HepG2 (cell line): ENCODE measurements around the gene CLTA. TPM values are rescaled to one million over a fixed set of nuclear protein-coding genes. Genes with fewer than 3 reads are reported as not detected.

Experiments used
- ATAC-seq: fragments of 200-7000 bp; cut with Tn5 transposase; 3 replicates; pipeline ENCODE4 v1.9.1; 2020; ENCODE audit warnings: mild to moderate bottlenecking, moderate library complexity
- BruUV-seq: library from RNA; stranded (reverse); fragments of 400-500 nt; replicated peaks from 2 replicates; lab custom pipeline; 2021; lab: Mats Ljungman, UMichigan
- CTCF ChIA-PET: fragments of 300-600 bp; formaldehyde crosslinking; extraction: SDS; loops from one replicate; lab custom pipeline; 2021; ENCODE audit warnings: low total read pairs, inconsistent platforms, low intra/inter-chr PET ratio; lab: Yijun Ruan, JAX
- POLR2A ChIA-PET: fragments of 350-600 bp; sonication (Branson Sonifier 250); formaldehyde crosslinking; loops from one replicate; lab custom pipeline; 2020; ENCODE audit warnings: antibody characterized with exemption, inconsistent platforms; lab: Yijun Ruan, JAX
- DNase-seq: peaks from one replicate; pipeline ENCODE4 v3.0.0-alpha.2; 2015; ENCODE audit warnings: low spot score
- FAIRE-seq: peaks from 3 replicates; lab custom pipeline; 2011; peaks lifted over from hg19 to GRCh38; lab: Jason Lieb, UNC
- H2AFZ ChIP-seq: one replicate; pipeline ENCODE4 v1.6.1; 2011; ENCODE audit warnings: low read length, inconsistent platforms
- H3K27ac ChIP-seq: fragments of 300-600 bp; 3 replicates; pipeline ENCODE4 v1.8.0; 2011; ENCODE audit warnings: mixed run types, mild to moderate bottlenecking, mixed read lengths, low read length, inconsistent platforms; ENCODE audit not compliant: insufficient read depth; ENCODE audit errors: extremely low read length
- H3K27me3 ChIP-seq, 2 experiments: fragments of 200-600 bp in 1 of 2; 2 replicates in 1 of 2; 3 replicates in 1 of 2; pipeline versions ENCODE4 v1.6.0 to v1.8.0; 2011; ENCODE audit warnings: low read length in 2 of 2, mild to moderate bottlenecking in 2 of 2, moderate library complexity in 2 of 2, inconsistent platforms in 1 of 2; ENCODE audit not compliant: insufficient read depth in 2 of 2, control insufficient read depth in 1 of 2
- H3K36me3 ChIP-seq, 2 experiments: fragments of 200-600 bp in 1 of 2; replicated peaks in 1 of 2; 2 replicates in 1 of 2; 3 replicates in 1 of 2; pipeline versions ENCODE4 v1.5.1 to v1.8.0; 2011; ENCODE audit warnings: low read length in 2 of 2, inconsistent platforms in 1 of 2; ENCODE audit not compliant: insufficient read depth in 2 of 2, control insufficient read depth in 1 of 2
- H3K4me1 ChIP-seq: 2 replicates; pipeline ENCODE4 v1.5.1; 2012; ENCODE audit warnings: low read length, inconsistent platforms; ENCODE audit not compliant: insufficient read depth
- H3K4me2 ChIP-seq: 2 replicates; pipeline ENCODE4 v1.6.0; 2011; ENCODE audit warnings: low read depth, low read length, inconsistent platforms
- H3K4me3 ChIP-seq, 3 experiments: fragments of 200-600 bp in 1 of 3; sonication (generic), shearing (Covaris generic) in 1 of 3; replicated peaks in 1 of 3; 2 replicates each; pipeline ENCODE4 v1.5.1; 2011 to 2016; ENCODE audit warnings: low read length in 3 of 3, inconsistent platforms in 2 of 3, low read depth in 2 of 3, mild to moderate bottlenecking in 2 of 3, control low read depth in 1 of 3, mixed read lengths in 1 of 3; ENCODE audit not compliant: insufficient read depth in 1 of 3
- H3K79me2 ChIP-seq: one replicate; pipeline ENCODE4 v1.6.1; 2011; ENCODE audit warnings: low read length, inconsistent platforms; ENCODE audit not compliant: insufficient read depth
- H3K9ac ChIP-seq: 2 replicates; pipeline ENCODE4 v1.6.0; 2011; ENCODE audit warnings: mild to moderate bottlenecking, low read depth, low read length, inconsistent platforms; ENCODE audit not compliant: insufficient read depth
- H3K9me3 ChIP-seq: 2 replicates; pipeline ENCODE4 v1.5.1; 2012; ENCODE audit warnings: mild to moderate bottlenecking, low read length
- H4K20me1 ChIP-seq: 2 replicates; pipeline ENCODE4 v1.6.0; 2011; ENCODE audit warnings: inconsistent platforms, mild to moderate bottlenecking, low read length, moderate library complexity; ENCODE audit not compliant: insufficient read depth
- ARID2 ChIP-seq: sonication (generic); formaldehyde crosslinking; IDR thresholded peaks from 2 replicates; pipeline ENCODE4 v1.8.1; 2022; ENCODE audit warnings: mild to moderate bottlenecking, missing genetic modification reagents, borderline replicate concordance
- CEBPG ChIP-seq: IDR thresholded peaks from 2 replicates; pipeline ENCODE4 v1.6.1; 2016
- GLMP ChIP-seq: sonication (generic); formaldehyde crosslinking; IDR thresholded peaks from 2 replicates; pipeline ENCODE4 v1.9.0; 2021; ENCODE audit warnings: missing genetic modification reagents, mild to moderate bottlenecking, borderline replicate concordance
- SIN3A ChIP-seq: IDR thresholded peaks from 2 replicates; pipeline ENCODE4 v1.6.1; 2011; ENCODE audit warnings: low read depth, mild to moderate bottlenecking, control low read depth, low read length, borderline replicate concordance
- SP1 ChIP-seq, 2 experiments: fragments of 450-650 bp in 1 of 2; sonication (generic) in 1 of 2; formaldehyde crosslinking in 1 of 2; IDR thresholded peaks; 2 replicates each; pipeline versions ENCODE4 v1.4.0 to v1.6.1; 2016 to 2020; ENCODE audit warnings: missing genetic modification reagents in 1 of 2
- TCF7 ChIP-seq: sonication (generic); IDR thresholded peaks from 2 replicates; pipeline ENCODE4 v1.6.1; 2016; ENCODE audit warnings: antibody characterized with exemption, low read depth
- THAP9 ChIP-seq: sonication (generic); formaldehyde crosslinking; IDR thresholded peaks from 2 replicates; pipeline ENCODE4; 2020; ENCODE audit warnings: missing genetic modification reagents, mild to moderate bottlenecking, borderline replicate concordance
- TSC22D2 ChIP-seq: sonication (generic); formaldehyde crosslinking; IDR thresholded peaks from 2 replicates; pipeline ENCODE4 v1.5.1; 2020; ENCODE audit warnings: missing genetic modification reagents, mild to moderate bottlenecking, borderline replicate concordance
- ZNF326 ChIP-seq: sonication (generic); formaldehyde crosslinking; IDR thresholded peaks from 2 replicates; pipeline ENCODE4 v1.4.0; 2020; ENCODE audit warnings: missing genetic modification reagents, borderline replicate concordance
- ZNF335 ChIP-seq: sonication (generic); formaldehyde crosslinking; IDR thresholded peaks from 2 replicates; pipeline ENCODE4 v1.4.0; 2020; ENCODE audit warnings: missing genetic modification reagents
- ZNF605 ChIP-seq: sonication (generic); formaldehyde crosslinking; IDR thresholded peaks from 2 replicates; pipeline ENCODE4 v1.8.0; 2022; ENCODE audit warnings: mild to moderate bottlenecking, missing genetic modification reagents
- ZNF776 ChIP-seq: sonication (generic); formaldehyde crosslinking; IDR thresholded peaks from 2 replicates; pipeline ENCODE4 v1.4.0; 2020; ENCODE audit warnings: mild to moderate bottlenecking, missing genetic modification reagents
- WGBS: methylation state at CpG from one replicate; pipeline ENCODE4 v1.1.6; 2017; ENCODE audit warnings: low lambda C conversion rate; 5-methylcytosine and 5-hydroxymethylcytosine counted together
- in situ Hi-C: cut with HindIII; loops from 2 replicates; pipeline ENCODE4 v1.10.0; 2017; ENCODE audit warnings: low pct_unique_long_range_greater_than_20kb; ENCODE audit not compliant: extremely low pct_ligation_motif_present
- intact Hi-C: fragments of 100-400 bp; cut with micrococcal nuclease; formaldehyde crosslinking; loops from one replicate; pipeline ENCODE4 v1.10.0; 2022; ENCODE audit not compliant: unreplicated experiment
- polyA plus RNA-seq, 8 experiments: library from polyadenylated mRNA; depleted of rRNA in 3 of 8; stranded (reverse) in 7 of 8; unstranded in 1 of 8; fragments of >200 nt; fragmentation: Illumina TruSeq in 4 of 8; extraction: Trizol in 4 of 8; gene quantifications; 2 replicates each; pipeline versions ENCODE4 v1.2.1 to v1.2.3, GENCODE V29; 2011 to 2016; ENCODE audit warnings: low read depth in 4 of 8, missing spikeins in 1 of 8, mixed read lengths in 1 of 8; ENCODE audit not compliant: insufficient read depth in 1 of 8
- total RNA-seq, 5 experiments: library from RNA; depleted of rRNA; stranded (reverse); fragments of >200 nt; fragmentation: Illumina TruSeq; extraction: Trizol; gene quantifications; 2 replicates each; pipeline ENCODE4 v1.2.3, GENCODE V29; 2016; ENCODE audit warnings: low read depth in 1 of 5
- TF ChIP-seq, protein P1 (sequence below): sonication (generic); formaldehyde crosslinking; IDR thresholded peaks from 2 replicates; pipeline ENCODE4 v1.5.1; 2020; ENCODE audit warnings: mild to moderate bottlenecking, missing genetic modification reagents, moderate library complexity
- TF ChIP-seq, protein P2 (sequence below): sonication (generic); formaldehyde crosslinking; IDR thresholded peaks from 2 replicates; pipeline ENCODE4 v1.8.0; 2022; ENCODE audit warnings: low read depth, missing genetic modification reagents

Gene CLTA
- total and polyA plus RNA-seq, 2 of the 13 experiments (the other 11 are each of a cell fraction or from before 2014, with no cell fraction given): 143 to 222 TPM

DNA sequence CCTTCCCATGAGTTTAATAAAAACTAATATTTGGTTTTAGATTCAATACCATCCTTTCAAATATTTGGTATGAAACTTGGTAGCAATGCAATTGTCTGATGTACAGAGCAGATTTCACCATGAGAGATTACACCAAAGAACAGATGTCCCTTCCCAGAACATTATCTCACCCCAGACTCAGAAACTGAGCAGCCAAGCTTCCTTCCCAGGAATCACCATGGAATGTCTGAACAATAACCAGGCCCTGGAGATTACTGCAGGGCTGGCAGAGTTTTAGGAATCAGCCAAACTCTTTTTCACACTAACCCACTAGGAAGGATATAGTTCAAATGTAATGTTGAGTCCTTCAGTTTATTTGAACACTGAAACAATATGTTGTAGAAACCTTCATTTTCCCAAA lies 23.9 kb downstream of the CLTA start (continued):
- no peak for TF ChIP-seq GLMP
- no peak for TF ChIP-seq TSC22D2
- no peak for TF ChIP-seq ZNF335 (CRISPR knock-in tag)
- TF ChIP-seq, protein P1, sequence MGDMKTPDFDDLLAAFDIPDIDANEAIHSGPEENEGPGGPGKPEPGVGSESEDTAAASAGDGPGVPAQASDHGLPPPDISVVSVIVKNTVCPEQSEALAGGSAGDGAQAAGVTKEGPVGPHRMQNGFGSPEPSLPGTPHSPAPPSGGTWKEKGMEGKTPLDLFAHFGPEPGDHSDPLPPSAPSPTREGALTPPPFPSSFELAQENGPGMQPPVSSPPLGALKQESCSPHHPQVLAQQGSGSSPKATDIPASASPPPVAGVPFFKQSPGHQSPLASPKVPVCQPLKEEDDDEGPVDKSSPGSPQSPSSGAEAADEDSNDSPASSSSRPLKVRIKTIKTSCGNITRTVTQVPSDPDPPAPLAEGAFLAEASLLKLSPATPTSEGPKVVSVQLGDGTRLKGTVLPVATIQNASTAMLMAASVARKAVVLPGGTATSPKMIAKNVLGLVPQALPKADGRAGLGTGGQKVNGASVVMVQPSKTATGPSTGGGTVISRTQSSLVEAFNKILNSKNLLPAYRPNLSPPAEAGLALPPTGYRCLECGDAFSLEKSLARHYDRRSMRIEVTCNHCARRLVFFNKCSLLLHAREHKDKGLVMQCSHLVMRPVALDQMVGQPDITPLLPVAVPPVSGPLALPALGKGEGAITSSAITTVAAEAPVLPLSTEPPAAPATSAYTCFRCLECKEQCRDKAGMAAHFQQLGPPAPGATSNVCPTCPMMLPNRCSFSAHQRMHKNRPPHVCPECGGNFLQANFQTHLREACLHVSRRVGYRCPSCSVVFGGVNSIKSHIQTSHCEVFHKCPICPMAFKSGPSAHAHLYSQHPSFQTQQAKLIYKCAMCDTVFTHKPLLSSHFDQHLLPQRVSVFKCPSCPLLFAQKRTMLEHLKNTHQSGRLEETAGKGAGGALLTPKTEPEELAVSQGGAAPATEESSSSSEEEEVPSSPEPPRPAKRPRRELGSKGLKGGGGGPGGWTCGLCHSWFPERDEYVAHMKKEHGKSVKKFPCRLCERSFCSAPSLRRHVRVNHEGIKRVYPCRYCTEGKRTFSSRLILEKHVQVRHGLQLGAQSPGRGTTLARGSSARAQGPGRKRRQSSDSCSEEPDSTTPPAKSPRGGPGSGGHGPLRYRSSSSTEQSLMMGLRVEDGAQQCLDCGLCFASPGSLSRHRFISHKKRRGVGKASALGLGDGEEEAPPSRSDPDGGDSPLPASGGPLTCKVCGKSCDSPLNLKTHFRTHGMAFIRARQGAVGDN (CRISPR knock-in tag): no peak
- TF ChIP-seq ZNF776: no peak
- no peak for TF ChIP-seq ARID2
- TF ChIP-seq SP1 (IDR thresholded peaks at IDR 0.05): no peak
- TF ChIP-seq SP1 (CRISPR knock-in tag; IDR thresholded peaks at IDR 0.05): no peak
- TF ChIP-seq, all 625 proteins: peak for 0

- no TSS peak for BruUV-seq
- no peak for ATAC-seq
- POLR2A ChIA-PET: no interaction called here
- TF ChIP-seq TCF7 (no peak), THAP9 (no peak), ZNF605 (no peak), SIN3A (no peak), CEBPG (CRISPR knock-in tag) (no peak), ZNF326 (CRISPR knock-in tag) (no peak)
- TF ChIP-seq, protein P2, sequence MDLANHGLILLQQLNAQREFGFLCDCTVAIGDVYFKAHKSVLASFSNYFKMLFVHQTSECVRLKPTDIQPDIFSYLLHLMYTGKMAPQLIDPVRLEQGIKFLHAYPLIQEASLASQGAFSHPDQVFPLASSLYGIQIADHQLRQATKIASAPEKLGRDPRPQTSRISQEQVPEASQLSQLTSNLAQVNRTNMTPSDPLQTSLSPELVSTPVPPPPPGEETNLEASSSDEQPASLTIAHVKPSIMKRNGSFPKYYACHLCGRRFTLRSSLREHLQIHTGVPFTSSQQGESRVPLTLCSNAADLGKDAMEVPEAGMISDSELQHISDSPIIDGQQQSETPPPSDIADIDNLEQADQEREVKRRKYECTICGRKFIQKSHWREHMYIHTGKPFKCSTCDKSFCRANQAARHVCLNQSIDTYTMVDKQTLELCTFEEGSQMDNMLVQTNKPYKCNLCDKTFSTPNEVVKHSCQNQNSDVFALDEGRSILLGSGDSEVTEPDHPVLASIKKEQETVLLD (CRISPR knock-in tag): no peak
These were observed 26.7 kb downstream of the CLTA start for GRCh38 chr9:36217256-36217968.

More at GRCh38 chr9:36217256-36217968, 26.7 kb downstream of the CLTA start:
- Histone ChIP-seq H3K27me3 (no peaks in the 10 kb centered on the region), H3K36me3 (peaks cover 34 to 80% of the 10 kb centered on the region in 2 experiments), H3K9ac (no peak overlapping the region), H4K20me1 (no peaks in the 10 kb centered on the region), H3K4me3 (no peak overlapping the region), H3K4me1 (peaks cover 9% of the 10 kb centered on the region), H2AFZ (no peak overlapping the region), H3K4me2 (no peak overlapping the region), H3K9me3 (peaks cover 1% of the 10 kb centered on the region; the same call in 1 of the 2 replicates), H3K79me2 (no peaks in the 10 kb centered on the region), H3K27ac (no peak overlapping the region)
- CTCF ChIA-PET: no interaction called here
- in situ Hi-C loops: no loop called here
- intact Hi-C loops: no loop called here
- DNase-seq (no peak), FAIRE-seq (no peak)
- 91% methylated on average over 13 of the region's 13 CpGs for WGBS
